Right ventricle myocardium inferior (tissue), 1 donor: ENCODE data around the gene HOXB5. TPM values are rescaled to one million over a fixed set of nuclear protein-coding genes. Genes with fewer than 3 reads are reported as not detected.

ENCODE experiments used
- ATAC-seq: fragments of 200-7000 bp; cut with Tn5 transposase; one replicate; pipeline ENCODE4 v1.9.1; 2020; ENCODE audit warnings: mild to moderate bottlenecking, moderate library complexity
- DNase-seq: peaks from one replicate; pipeline ENCODE4 v3.0.0; 2021; ENCODE audit errors: missing footprints
- intact Hi-C: fragments of 100-400 bp; cut with DNase I; formaldehyde crosslinking; loops from one replicate; pipeline ENCODE4 v1.11.0; 2022
- total RNA-seq: library from RNA; stranded (reverse); fragmentation: NEBNext Ultra II Directional; extraction: Animal tissue kit (Norgen Biotek cat#: 25700); gene quantifications from one replicate; pipeline ENCODE4 v1.2.1, GENCODE V29; 2021
- donor health status: DM: no; HTN: yes; CAD: no; lungs with severe emphysema.

The HOXB5 gene
- total RNA-seq, 1 donor from 2014 or later, result not detected

GRCh38 chr17:48609759-48610281 is 16.2 kb upstream of the HOXB5 start:
- DNase-seq (no peak), ATAC-seq (no peak)
- intact Hi-C loops, result loop anchor here (10.0 kb wide), 1 partner anchor 585 kb away; no protein-coding TSS in a partner anchor

- ATAC-seq (no peak), DNase-seq (no peak)
- intact Hi-C loops, result no loop called here
Measured at GRCh38 chr17:48609033-48609432, 15.5 kb upstream of the HOXB5 start.

GRCh38 chr17:48608494-48608834 is 14.9 kb upstream of the HOXB5 start:
- DNase-seq (no peak), ATAC-seq (no peak)
- intact Hi-C loops, result no loop called here

GRCh38 chr17:48606892-48607614 is 13.5 kb upstream of the HOXB5 start:
- ATAC-seq, result no peak
- intact Hi-C loops, result no loop called here
- DNase-seq, result no peak

GRCh38 chr17:48605991-48606891 is 12.7 kb upstream of the HOXB5 start:
- peak; percentile 59 for DNase-seq
- intact Hi-C loops, result no loop called here
- no peak for ATAC-seq

- intact Hi-C loops, result no loop called here
- DNase-seq, result no peak
- no peak for ATAC-seq
Measured at GRCh38 chr17:48605409-48605919, 11.9 kb upstream of the HOXB5 start.

- ATAC-seq, result no peak
- no peak for DNase-seq
- intact Hi-C loops, result no loop called here
Measured at GRCh38 chr17:48604770-48605329, 11.3 kb upstream of the HOXB5 start, which contains the start of gene HOXB6. Gene HOXB6, minus strand, starts transcription at chr17:48604986. Its CDS starts 6,836 bp downstream, at chr17:48598150.

GRCh38 chr17:48603959-48604769 is 10.6 kb upstream of the HOXB5 start:
- ATAC-seq (no peak), DNase-seq (no peak)
- intact Hi-C loops, result no loop called here

- DNase-seq (no peak), ATAC-seq (no peak)
- intact Hi-C loops, result loop anchor here (2.0 kb wide), 1 partner anchor 17 kb away; no protein-coding TSS in a partner anchor
Measured at GRCh38 chr17:48601539-48602425, 8.2 kb upstream of the HOXB5 start.

- DNase-seq (no peak), ATAC-seq (no peak)
- intact Hi-C loops, result loop anchor here (2.0 kb wide), 1 partner anchor 18 kb away; no protein-coding TSS in a partner anchor
Measured at GRCh38 chr17:48601207-48601538, 7.6 kb upstream of the HOXB5 start.

- DNase-seq, result no peak
- ATAC-seq, result no peak
- intact Hi-C loops, result loop anchor here (2.0 kb wide), 1 partner anchor 18 kb away; no protein-coding TSS in a partner anchor
Measured at GRCh38 chr17:48600244-48601098, 6.9 kb upstream of the HOXB5 start.

- DNase-seq, result no peak
- intact Hi-C loops, result loop anchor here (10.0 kb wide), 1 partner anchor 245 kb away; no protein-coding TSS in a partner anchor
- no peak for ATAC-seq
Measured at GRCh38 chr17:48599354-48599753, 5.8 kb upstream of the HOXB5 start.

- intact Hi-C loops, result loop anchor here (10.0 kb wide), 1 partner anchor 244 kb away; no protein-coding TSS in a partner anchor
- no peak for ATAC-seq
- DNase-seq, result no peak
Measured at GRCh38 chr17:48598736-48599135, 5.2 kb upstream of the HOXB5 start.

GRCh38 chr17:48597778-48598631 is 4.4 kb upstream of the HOXB5 start:
- DNase-seq (peak; percentile 81), ATAC-seq (peak; percentile 41)
- intact Hi-C loops, result loop anchor here (10.0 kb wide), 1 partner anchor 243 kb away; no protein-coding TSS in a partner anchor

- ATAC-seq (peak; percentile 17), DNase-seq (no peak)
- intact Hi-C loops, result loop anchor here (10.0 kb wide), 1 partner anchor 243 kb away; no protein-coding TSS in a partner anchor
Measured at GRCh38 chr17:48597528-48597777, 3.9 kb upstream of the HOXB5 start.
